GM12875 (cell line): ENCODE results near the gene GGA3.
A peak's percentile ranks its signal among the peaks of the same experiment; 100 is the strongest.

Source experiments
- H3K4me3 ChIP-seq: one replicate; pipeline ENCODE4 v1.5.1; 2011; ENCODE audit warnings: low read depth, low read length, control low read depth
- TF ChIP-seq, protein P1 (sequence below): IDR thresholded peaks from 2 replicates; pipeline ENCODE4 v1.5.1; 2011; ENCODE audit warnings: low read depth, mild to moderate bottlenecking, control low read depth, inconsistent platforms, low read length, moderate library complexity, borderline replicate concordance; ENCODE audit not compliant: insufficient read depth

The GGA3 gene

DNA sequence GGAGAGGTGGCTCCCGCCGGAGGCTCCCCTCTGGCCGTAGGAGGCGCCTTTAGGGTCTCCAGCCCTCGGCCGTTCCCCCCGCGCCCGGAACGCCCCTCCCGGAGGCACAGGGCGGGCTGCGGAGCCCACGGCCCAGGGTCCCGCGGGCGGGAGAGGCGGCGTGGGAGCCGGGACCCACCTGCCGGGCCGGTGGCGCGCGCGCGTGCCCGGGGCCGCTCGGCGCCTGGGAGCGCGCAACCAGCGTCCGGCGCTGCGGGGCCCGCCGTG, 9.5 kb upstream of the GGA3 start, which contains the start of gene MIF4GD:
Gene MIF4GD, minus strand, starts transcription at position 266 of the 267 bp plus-strand sequence. CDS start 1,036 bp downstream, outside the sequence.
- TF ChIP-seq, protein P1, sequence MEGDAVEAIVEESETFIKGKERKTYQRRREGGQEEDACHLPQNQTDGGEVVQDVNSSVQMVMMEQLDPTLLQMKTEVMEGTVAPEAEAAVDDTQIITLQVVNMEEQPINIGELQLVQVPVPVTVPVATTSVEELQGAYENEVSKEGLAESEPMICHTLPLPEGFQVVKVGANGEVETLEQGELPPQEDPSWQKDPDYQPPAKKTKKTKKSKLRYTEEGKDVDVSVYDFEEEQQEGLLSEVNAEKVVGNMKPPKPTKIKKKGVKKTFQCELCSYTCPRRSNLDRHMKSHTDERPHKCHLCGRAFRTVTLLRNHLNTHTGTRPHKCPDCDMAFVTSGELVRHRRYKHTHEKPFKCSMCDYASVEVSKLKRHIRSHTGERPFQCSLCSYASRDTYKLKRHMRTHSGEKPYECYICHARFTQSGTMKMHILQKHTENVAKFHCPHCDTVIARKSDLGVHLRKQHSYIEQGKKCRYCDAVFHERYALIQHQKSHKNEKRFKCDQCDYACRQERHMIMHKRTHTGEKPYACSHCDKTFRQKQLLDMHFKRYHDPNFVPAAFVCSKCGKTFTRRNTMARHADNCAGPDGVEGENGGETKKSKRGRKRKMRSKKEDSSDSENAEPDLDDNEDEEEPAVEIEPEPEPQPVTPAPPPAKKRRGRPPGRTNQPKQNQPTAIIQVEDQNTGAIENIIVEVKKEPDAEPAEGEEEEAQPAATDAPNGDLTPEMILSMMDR, result no peak
- H3K4me3 ChIP-seq, result peak within 1 kb of the TSS; percentile 89

DNA sequence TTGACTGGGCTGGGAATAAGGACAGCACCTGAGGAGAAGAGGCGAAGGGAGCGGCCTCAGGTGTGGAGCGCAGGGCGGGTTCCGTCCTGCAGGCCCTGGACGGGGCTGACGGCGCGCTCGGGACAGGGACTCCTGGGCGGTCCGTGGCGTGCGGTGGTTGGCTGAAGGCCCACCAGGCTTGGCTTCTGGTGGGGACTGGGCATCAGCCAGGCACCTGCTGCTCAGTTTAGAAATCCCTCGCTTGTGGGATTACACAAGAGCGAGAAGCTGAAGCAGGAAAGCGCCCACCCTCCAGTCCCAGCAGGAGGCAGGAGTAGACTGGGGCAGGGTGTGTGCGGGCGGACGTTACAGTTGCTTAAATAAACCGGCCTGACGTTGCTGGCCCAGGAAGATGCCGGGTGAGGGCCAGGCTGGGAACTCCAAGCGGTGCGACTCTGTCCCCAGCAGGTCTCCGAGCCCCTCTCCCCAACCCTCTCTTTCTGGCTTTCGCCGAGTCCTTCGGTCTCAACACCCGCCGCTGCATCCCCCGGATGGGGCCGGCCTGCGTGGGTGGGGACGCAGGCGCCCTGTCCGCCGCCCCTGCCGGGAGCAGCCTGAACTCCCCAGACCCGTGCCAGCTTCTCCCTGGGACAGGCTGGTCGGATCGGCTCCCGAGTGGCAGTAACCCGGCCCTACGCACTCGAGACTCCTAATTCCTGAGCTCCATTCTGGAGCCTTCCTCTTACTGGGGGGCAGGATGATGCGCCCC, 9.0 kb upstream of the GGA3 start:
- H3K4me3 ChIP-seq, result peak overlapping the region; percentile 88
- TF ChIP-seq, protein P1, result peak; percentile 58

DNA sequence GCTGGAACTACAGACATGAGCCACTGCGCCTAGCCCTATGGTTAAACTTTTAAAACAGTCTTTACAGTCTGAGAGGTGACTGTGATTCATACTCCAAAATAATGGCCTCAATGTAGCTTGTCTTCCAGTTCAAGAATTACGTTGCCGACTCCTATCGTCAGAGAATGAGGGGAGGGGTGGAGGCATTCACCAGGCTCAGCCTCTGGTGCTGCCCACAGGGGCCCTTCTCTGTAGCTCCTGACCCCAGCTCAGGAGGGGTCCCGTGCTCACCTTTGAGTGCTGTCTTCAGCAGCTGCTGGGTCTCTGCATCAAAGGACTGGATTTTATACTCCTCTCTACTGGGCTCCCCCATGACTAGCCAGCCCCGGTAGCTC, 8.4 kb upstream of the GGA3 start:
- H3K4me3 ChIP-seq, result peak overlapping the region; percentile 88
- TF ChIP-seq, protein P1, result no peak

DNA sequence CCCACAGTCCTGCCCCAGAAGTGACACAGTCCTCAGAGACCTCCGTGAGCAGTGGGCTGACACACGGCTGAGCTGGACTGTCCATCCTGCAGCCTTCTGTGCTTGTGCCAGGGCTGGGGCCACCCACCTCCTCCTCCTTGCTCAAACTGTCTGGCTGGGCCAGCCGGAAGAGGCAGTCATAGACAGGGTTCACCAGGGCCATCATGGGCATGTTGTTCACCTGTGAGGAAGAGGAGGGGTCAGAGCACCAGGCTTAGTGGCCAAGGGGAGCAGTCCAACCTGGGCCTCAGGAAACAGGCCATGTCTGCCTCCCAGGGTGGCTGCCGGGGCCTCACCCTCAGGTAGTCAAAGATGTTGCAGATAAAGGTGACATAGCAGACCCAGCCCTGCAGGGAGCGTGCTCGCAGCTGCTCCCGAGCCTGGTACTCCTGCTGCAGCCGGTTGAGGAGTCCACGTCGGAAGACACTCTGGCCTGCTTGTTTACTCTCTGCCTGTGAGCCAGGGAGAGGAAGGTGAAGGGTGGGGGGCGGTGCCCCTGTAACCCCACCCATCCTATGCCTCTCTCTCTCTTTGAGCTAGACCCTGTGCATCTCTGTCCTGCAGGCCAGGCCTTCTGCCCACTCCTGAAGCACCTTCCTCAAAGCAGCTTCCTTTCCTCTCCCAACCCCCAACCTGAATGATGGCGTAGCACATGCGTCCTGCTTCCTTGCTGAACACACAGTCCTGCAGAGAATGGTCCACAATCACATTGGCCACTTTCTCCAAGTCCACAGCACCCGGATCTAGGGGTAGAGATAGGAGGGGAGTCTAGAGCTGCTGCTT, 6.2 kb upstream of the GGA3 start:
- TF ChIP-seq, protein P1, result no peak
- no peak overlapping the region for H3K4me3 ChIP-seq

DNA sequence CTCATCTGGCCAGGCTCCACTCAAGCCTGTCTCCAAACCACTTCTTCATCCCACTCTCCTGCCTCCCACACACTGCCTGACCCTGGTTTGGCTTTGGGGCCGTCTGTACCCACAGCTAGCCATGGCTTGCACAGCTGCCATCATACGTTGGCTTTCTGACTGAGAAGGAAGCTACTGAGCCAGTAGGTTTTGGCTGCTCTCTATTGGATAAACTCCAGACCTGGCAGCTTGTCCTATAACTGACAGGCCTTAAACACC, 5.7 kb upstream of the GGA3 start:
- TF ChIP-seq, protein P1, result no peak
- H3K4me3 ChIP-seq, result no peak overlapping the region

DNA sequence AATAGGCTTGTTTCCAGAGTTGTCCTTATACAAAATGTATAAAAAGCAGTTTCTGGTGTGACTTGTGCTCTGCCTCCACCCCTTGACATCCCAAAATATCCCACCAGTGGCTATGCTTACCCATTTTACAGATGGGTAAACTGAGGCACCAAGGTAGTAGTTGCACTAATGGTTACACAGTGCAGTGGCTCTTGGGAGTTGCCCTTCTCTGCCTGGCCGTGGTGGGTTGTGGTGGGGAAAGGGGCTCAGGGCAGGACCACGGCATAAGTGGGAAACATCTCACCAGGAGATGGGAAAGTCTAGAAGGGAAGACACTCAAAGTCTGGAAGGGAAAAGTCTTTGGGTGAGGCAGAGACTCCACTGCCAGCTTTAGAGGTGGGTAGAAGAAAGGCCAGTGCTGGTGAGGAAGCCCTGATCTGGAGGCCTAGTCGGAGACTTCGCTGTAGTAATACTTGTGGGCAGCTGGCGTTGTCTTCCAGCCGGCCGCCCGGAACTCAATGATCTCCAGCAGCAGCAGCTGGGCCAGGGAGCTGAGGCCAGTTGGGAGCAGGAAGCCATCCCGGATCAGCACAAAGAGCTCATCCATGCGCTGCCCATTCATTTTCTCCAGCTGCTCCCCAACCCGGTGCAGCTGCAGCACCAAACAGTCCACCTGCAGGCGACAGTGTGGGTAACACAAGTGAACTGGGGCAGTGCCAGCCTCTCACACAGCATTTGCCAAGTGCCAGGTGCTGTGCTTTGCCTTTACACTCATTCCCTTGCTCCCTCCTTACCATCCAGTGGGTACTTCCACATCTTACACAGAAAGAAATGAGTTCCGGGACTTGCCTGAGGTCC, 5.1 kb upstream of the GGA3 start:
- H3K4me3 ChIP-seq, result no peak overlapping the region
- TF ChIP-seq, protein P1, result no peak
